RWPE1 (cell line): ENCODE data around the gene LTO1.
"Not testable (repeated sequence)": the region's sequence is repeated elsewhere in the genome, so short reads cannot be mapped to it uniquely, and the experiment has no call there.

Source experiments
- CTCF ChIA-PET: fragments of 350-600 bp; sonication (Branson Sonifier 250); formaldehyde crosslinking; extraction: SDS; loops from one replicate; lab custom pipeline; 2021; lab: Yijun Ruan, JAX
- POLR2A ChIA-PET: fragments of 400-600 bp; formaldehyde crosslinking; extraction: SDS; loops from one replicate; lab custom pipeline; 2020; ENCODE audit warnings: antibody characterized with exemption; ENCODE audit not compliant: low non-redundant PET; lab: Yijun Ruan, JAX
- DNase-seq: peaks from one replicate; pipeline ENCODE4 v3.0.0; 2012; ENCODE audit warnings: low spot score
- H3K27ac ChIP-seq: fragments of 450-650 bp; 2 replicates; pipeline ENCODE4 v1.5.1; 2017
- TF ChIP-seq, protein P1 (sequence below): fragments of 450-650 bp; conservative IDR thresholded peaks from 2 replicates; pipeline ENCODE4 v1.5.1; 2017; ENCODE audit warnings: low read depth, mild to moderate bottlenecking

The LTO1 gene

DNA sequence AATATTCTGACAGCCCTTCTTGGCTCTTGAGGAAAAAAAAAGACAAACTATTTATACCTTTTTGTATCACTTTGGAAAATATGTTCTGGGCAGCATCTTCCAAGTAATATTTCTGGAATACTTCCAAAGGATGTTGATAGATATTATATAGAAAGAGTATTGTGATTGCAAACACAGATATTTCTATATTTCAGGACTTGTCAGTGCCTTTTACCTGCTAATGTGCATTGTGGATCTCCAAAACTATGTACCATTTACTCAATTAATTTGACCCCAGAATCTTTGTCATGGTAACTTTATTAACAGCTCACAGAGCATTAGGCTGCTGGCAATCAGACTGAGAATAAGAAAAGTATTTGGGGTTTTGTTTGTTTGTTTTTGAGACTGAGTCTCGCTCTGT is 50.9 kb downstream of the LTO1 start:
- H3K27ac ChIP-seq: no peak overlapping the region
- no peak for DNase-seq
- ChIA-PET CTCF (no interaction called here), POLR2A (no interaction called here)
- TF ChIP-seq, protein P1, sequence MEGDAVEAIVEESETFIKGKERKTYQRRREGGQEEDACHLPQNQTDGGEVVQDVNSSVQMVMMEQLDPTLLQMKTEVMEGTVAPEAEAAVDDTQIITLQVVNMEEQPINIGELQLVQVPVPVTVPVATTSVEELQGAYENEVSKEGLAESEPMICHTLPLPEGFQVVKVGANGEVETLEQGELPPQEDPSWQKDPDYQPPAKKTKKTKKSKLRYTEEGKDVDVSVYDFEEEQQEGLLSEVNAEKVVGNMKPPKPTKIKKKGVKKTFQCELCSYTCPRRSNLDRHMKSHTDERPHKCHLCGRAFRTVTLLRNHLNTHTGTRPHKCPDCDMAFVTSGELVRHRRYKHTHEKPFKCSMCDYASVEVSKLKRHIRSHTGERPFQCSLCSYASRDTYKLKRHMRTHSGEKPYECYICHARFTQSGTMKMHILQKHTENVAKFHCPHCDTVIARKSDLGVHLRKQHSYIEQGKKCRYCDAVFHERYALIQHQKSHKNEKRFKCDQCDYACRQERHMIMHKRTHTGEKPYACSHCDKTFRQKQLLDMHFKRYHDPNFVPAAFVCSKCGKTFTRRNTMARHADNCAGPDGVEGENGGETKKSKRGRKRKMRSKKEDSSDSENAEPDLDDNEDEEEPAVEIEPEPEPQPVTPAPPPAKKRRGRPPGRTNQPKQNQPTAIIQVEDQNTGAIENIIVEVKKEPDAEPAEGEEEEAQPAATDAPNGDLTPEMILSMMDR: no peak

DNA sequence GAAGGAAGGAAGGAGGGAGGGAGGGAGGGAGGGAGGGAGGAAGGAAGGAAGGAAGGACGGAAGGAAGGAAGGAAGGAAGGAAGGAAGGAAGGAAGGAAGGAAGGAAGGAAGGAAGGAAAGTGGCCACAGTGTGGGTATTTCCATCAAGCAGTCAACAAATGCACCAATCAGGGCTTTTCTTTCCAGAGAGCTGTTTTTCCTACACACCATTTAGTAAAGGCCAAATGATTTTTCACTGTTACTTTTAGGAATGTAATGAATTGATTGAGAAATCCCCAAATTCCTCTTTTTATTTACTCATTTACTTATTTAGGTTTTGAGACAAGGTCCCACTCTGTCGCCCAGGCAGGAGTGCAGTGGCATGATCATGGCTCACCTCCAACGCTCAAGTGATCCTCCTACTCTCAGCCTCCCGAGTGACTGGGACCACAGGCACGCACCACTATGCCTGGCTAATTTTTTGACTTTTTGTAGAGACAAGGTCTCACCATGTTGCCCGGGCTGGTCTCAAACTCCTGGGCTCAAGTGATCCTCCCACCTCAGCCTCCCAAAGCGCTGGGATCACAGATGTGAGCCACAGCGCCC is 53.0 kb downstream of the LTO1 start:
- H3K27ac ChIP-seq, POLR2A ChIA-PET, DNase-seq, CTCF ChIA-PET: not testable (repeated sequence)

DNA sequence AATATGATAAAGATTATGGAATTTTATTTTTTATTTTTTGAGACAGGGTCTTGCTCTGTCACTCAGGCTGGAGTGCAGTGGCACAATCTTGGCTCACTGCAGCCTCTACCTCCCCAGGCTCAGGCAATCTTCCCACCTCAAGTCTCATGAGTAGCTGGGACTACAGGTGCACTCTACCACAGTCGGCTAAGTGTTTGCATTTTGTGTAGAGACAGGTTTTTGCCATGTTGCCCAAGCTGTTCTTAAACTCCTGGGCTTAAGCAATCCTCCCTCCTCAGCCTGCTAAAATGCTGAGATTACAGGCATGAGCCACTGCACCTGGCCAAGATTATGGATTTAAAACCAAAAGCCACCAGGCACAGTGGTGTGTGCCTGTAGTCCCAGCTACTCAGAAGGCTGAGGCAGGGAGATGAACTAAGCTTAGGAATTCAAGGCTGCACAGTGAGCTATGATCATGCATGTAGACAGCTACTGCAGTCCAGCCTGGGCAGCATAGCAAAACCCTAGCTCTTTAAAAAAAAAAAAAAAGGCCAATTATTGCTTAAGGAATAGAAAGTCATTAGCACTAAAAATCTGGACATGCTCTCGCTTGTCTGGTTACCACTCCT is 54.4 kb downstream of the LTO1 start:
- POLR2A ChIA-PET: no interaction called here
- no peak overlapping the region; the same call in 1 of the 2 replicates for H3K27ac ChIP-seq
- TF ChIP-seq, protein P1: no peak
- DNase-seq: no peak
- CTCF ChIA-PET: interaction anchor here (0.6 to 0.7 kb wide), 3 partner anchors 11 to 1318 kb away, joined by 3 read pairs; no protein-coding TSS in a partner anchor

DNA sequence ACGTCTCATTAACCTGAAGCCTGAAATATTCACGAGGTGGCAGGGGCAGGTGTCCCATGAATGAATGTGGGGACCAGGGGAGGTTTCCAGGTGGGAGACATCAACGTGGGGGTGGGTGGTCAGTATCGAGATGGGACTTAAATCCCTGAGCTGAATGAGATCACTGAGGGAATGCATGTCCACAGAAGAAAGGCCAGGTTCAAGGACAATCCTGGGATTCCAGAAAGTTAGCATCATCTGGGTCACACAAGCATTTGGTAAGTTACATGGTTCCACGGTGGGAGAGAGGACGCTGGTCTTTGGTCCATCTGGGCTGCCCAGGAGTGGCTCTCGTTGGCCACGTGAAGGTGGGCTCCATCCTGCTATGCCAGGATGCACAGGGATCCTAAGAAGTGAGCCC is 56.9 kb downstream of the LTO1 start:
- TF ChIP-seq, protein P1: no peak
- POLR2A ChIA-PET: no interaction called here
- CTCF ChIA-PET: interaction anchor here (0.7 to 1.0 kb wide), 2 partner anchors 25 to 546 kb away, joined by 3 read pairs; no protein-coding TSS in a partner anchor
- H3K27ac ChIP-seq: no peak overlapping the region
- DNase-seq: no peak

DNA sequence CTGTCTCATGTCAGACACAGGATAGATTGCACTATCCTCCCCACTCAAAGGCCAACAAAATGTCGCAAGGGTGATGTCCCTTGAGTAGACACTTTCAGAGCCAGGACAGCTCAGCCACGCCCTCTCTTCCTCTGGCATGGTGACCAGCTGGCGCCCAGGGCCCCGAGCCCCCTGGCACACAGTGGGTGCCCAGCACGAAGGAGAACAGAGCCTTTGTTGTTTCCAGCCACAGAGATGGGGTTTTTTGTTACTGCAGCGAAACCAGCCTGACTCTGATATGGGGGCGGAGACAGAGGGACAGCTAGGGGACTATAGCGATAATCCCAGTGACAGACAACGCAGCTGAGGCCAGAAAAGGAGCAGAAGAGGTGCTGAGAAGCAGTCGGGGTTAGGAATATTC is 57.5 kb downstream of the LTO1 start:
- TF ChIP-seq, protein P1: no peak
- ChIA-PET CTCF (interaction anchor here (0.7 to 1.0 kb wide), 3 partner anchors 26 to 546 kb away, joined by 3 to 4 read pairs (median 3); no protein-coding TSS in a partner anchor), POLR2A (no interaction called here)
- DNase-seq: no peak
- H3K27ac ChIP-seq: no peak overlapping the region

DNA sequence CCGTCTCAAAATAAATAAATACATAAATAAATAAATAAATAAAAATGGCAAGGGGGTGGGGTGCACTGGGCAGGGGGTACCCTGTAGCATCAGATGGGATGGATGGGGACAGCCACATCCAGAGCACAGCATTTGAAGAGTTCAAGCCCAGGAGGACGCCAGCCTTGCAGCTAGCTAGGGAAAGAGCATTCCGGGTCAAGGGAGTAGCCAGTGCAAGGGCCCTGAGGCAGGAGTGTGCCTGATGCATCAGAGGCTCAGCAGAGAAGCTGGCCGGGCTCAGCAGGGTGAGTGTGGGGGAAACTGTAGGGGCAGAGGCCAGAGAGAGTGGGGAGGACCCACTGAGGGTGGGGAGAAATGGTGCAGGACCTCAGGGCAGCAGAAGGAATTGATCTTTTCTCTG is 57.9 kb downstream of the LTO1 start:
- TF ChIP-seq, protein P1: no peak
- ChIA-PET POLR2A (no interaction called here), CTCF (interaction anchor here (0.7 to 1.0 kb wide), 2 partner anchors 26 to 28 kb away, joined by 3 to 4 read pairs; no protein-coding TSS in a partner anchor)
- no peak for DNase-seq
- no peak overlapping the region for H3K27ac ChIP-seq
